Suppressor macrophage treated with lipopolysaccharide for 4 hours (primary cell): ENCODE results near the gene CAT.
"Not testable (repeated sequence)": the region's sequence is repeated elsewhere in the genome, so short reads cannot be mapped to it uniquely, and the experiment has no call there.

Experiments
- DNase-seq: peaks from one replicate; pipeline ENCODE4 v3.0.0-alpha.2; 2020

CAT gene

DNA sequence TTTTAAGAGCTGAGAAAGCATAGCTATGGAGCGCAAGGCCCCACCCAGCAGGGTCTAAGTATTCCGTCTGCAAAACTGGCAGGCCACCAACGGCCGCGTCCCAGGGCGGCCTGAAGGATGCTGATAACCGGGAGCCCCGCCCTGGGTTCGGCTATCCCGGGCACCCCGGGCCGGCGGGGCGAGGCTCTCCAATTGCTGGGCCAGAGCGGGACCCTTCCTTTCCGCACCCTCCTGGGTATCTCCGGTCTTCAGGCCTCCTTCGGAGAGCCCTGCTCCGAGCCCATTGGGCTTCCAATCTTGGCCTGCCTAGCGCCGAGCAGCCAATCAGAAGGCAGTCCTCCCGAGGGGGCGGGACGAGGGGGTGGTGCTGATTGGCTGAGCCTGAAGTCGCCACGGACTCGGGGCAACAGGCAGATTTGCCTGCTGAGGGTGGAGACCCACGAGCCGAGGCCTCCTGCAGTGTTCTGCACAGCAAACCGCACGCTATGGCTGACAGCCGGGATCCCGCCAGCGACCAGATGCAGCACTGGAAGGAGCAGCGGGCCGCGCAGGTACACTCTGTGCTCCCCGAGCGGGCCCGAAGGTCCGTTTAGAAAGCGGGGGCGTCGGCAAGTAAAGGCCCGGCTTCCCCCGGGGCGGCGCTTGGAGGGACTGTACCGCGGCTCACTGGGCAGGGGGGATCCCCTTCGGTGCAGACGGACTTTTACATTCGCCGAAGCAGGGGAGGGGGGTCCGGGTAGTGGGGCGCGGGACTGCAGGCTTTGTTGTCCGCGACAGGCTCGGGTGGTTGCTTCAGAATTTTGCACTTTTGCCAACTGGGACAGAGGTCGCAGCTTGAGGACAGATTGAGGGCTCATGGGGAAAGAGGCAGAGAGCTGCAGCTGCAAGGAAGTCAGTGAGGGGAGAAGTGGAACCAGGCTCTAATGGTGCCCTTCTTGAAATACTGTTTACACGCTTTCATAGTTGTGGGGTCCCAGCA lies at the start of gene CAT:
Gene CAT (plus strand): TSS at position 406 of the 979 bp plus-strand sequence. CDS start 80 bp downstream, at position 486.
- DNase-seq = peak; percentile 98

DNA sequence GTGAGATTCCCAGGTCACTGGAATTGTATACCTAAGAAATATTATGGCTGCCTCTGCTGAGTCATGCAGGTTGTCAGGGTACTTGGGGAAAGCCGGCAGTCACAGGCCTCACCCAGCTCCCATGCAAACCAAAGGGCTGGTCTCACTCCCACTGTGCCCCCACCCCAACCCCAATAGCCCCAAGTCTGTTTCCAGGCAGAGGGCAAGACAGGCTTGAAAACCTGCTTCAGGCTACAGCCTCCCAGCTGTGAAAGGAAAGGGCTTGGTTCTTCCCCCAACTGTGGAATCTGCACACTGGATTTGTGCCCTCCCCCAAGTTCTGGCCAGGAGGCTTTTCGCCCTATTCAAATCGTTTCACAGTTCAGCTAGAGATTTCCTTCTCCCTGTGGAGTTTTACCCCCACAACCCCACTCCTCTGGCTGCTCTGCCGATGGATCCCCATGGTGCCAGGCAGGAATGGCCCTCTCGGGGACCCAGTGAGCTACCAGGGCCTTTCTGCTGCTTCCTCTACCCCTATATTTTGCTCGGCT lies 43.9 kb upstream of the CAT start:
- no peak for DNase-seq

DNA sequence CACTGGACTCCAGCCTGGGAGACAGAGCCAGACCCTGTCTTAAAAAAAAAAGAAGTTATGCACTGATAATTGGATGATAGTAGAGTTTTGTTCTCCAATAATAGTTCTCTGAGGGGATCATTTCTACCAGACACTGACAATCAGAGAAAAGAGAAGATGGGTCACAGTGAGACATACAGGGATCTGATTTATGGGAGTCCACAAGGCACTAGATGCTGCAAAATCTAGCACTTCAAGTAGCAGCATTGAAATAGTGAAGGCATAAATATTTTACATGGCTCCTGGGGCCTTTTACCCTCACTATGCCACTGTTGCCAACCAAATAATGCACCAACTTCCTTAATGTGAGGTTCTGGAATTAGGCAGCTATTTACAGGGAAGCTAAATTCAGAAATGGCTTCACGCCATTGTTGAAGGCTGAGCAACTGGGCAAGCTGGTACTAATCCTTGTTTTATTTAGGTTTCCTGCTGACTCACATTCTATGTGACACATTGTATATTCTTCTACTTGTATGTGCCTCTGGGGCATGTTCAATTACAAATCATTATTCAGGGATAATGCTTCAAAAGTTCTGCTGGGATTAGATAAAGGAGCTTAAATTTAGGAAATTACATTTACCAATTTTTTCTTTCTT lies 42.7 kb upstream of the CAT start:
- no peak for DNase-seq

DNA sequence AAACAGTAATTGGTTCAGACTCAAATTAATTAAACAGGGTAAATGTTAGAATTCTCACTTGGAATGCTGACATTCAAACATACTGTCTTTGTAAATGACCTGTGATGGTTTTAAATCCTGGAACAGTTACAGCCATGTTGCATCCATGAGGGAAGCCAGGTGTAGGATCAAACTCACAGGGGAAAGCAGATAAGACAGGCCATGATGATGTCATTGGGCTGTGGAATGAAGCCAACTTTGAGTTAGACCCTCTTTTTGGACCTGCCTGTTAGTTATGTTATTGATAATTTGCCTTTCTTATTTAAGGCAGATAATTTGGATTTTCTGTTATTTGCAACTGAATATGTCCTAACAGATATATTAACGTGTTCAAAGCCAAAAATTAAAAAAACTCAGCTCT lies 41.6 kb upstream of the CAT start:
- no peak for DNase-seq

DNA sequence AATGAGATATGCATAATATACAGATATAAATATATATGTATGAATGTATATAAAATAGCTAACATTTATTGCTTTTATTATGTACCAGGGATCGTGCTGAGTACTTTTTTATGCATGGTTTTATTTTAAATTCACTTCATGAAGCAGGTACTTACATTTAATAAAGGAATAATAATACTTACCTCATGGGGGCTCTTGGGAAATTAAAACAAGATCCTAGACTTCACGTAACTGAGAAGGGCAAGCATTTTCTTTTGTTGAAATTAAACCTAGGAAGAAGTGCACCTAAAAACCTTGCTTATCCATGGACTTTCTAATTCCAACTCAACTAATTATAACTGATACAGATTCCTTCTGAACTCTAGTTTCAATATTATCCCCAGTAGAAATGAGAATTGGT lies 40.9 kb upstream of the CAT start:
- no peak for DNase-seq

DNA sequence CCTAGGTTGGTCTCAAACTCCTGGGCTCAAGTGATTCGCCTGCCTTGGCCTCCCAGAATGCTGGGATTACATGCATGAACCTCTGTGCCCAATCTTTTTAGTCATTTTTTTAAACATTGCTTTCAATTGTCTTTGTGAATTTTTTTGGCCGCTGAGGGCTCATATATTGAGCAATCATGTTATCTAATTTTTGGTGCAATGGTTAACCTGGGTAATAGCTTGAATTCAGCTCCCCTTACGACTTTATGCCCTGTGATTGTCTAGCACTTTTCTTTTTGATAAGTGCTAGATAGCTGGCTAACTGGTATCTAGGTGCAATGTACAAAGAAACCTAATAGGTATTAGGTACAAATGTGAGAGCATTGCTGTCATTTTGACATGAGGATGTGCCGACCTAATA lies 35.3 kb upstream of the CAT start:
- DNase-seq = no peak

DNA sequence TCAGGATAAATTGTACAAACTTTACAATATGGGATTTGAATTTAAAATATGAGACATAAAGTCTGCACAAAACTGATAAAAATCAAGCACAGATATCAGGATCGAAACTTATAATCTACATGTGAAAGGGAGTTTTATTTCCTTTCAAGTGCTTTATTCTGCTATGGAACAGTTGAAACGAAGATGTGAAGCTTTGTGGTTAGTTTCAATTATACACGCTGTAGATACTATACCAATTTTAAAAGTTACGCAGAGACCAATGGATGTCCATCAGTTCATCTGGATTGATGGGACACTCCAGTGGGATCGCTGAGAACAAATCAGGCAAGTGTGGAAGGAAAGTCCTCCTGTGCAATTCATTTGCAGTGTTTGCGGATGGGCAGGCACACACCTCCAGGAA lies 34.5 kb upstream of the CAT start:
- DNase-seq = no peak

DNA sequence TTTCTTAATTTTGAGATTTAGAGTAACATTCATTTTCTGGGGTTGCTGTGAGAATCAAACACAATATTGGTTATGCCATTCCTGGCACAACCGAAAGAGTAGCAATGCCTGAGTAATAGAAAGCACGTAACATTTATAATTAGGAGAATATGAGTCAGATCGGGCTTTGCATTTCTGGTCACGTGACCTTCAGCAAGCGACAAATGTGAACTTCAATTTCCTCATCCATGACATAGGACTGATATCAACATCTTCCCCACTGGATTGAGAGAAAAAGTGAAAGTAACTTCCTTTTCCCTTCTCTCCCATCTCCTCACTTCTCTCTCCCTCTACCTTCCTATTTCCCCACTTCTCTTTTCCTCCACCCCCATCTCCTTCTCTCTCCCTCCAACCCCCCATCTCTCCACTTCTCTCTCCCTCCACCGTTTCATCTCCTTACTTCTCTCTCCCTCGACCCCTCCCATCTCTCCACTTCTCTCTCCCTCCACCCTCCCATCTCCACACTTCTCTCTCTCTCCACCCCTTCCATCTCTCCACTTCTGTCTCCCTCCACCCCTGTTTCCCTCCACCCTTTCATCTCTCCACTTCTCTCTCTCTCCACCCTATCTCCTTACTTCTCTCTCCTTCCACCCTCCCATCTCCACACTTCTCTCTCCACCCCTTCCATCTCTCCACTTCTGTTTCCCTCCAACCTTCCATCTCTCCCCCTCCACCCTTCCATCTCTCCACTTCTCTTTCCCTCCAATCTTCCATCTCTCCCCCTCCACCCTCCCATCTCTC lies 33.5 kb upstream of the CAT start:
- peak; percentile 94 for DNase-seq

DNA sequence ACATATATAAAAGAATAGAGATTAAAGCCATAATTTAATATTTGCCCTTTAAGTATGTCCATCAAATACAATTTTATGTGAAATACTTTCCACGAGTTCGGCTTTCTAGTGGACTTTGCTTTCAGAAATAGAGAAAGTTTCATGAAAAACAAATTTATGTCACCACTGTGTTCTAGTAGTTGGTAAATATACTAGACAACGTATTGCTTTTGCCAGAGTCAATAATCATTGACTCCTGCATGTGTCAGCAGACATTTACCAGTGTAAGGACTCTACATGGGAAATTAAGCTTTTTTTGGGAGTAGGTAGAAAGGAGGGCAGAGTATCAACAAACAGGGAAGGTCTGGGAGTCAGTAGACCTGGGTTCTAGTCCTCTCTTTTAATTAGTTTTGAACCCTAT lies 32.3 kb upstream of the CAT start:
- no peak for DNase-seq

DNA sequence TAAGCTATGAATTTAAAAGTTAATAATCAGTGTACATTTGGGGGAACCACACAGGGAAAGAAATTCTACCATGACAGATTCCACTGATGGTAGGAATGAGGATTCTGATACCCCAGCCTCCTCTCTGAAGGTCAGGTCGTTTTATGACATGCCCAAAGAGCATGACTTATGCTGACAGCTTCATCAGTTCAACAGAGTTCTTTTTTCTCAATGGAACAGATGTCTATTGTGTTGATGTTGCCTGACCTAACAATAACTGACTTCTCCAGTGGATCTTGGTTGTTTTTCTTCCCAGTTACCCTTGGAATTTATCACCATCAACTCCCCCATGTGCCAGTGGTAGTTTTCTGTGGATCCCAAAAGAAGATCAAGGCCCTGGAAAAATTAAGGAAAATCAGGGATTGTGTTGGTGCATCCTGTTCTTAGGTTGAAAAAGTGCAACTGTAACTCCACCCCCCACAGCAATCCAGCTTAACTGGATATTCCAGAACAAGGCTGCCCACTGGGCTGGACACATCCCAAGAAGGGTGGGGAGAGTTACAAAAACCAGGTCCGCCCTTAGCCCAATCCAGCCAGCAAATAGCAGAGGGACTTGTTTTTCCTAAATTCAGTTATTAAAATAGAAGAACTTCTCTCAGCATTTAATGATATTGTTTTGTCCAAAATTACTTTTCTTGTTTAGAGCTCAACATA lies 31.5 kb upstream of the CAT start:
- DNase-seq = no peak

DNA sequence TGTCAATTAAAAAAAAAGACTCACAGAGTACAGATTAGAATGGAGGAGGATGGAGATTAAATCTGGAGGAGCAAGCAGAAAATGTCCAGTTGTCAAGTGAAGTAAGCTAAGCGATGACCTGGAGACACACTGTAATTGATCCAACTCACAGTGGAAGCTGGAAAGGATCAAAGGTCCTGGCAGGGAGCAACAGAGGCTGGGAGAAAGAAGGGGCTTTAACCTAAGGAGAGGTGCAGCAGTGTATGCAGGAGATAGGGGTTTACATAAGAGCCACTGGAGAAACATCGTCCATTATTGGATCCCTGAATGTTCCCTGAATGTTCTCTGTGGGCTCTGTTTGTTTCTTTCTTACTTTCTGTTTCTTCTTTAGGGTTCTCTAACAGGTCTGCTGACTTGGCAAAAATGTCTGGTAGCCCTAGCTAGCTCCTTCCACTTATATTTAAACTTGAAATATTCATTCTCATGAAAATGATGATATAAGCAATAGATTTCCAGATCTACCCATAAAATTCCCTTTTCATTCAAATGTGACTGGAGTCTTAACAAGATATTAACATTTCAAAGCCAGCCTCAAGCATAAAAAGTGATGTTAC lies 30.1 kb upstream of the CAT start:
- DNase-seq = no peak

DNA sequence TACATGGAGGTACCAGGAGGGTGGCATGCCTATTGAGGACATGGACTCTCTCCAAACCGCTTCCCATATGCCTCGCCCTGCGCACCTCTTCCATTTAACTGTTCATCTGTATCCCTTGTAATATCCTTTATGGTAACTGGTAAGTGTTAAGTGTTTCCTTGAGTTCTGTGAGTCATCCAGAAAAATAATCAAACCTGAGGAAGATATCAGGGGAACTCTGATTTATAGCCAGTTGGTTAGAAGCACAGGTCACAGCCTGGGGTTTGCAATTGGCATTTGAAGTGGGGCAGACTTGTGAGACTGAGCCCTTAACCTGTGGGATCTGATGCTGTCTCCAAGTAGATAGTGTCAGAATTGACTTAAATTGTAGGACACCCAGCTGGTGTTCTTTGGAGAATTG lies 27.6 kb upstream of the CAT start:
- no peak for DNase-seq

DNA sequence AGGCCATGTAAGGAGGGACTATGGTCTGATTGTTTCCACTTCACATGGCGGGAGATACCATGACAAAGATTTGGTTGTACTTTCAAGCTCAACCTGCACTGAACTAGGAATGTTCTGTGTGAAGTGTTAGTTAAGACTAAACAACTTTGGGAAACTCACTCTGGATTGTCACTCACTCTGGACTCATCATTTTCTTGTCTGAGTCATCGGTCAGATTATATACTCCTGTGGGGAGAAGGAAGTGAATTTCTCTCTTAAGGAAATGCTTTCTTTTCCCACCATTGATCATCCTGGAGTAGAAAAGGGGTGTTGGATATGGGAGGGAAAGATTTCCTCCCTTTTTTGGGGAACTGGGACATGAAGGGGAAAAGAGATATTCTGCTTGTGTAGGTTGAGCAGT lies 26.9 kb upstream of the CAT start:
- peak; percentile 36 for DNase-seq

DNA sequence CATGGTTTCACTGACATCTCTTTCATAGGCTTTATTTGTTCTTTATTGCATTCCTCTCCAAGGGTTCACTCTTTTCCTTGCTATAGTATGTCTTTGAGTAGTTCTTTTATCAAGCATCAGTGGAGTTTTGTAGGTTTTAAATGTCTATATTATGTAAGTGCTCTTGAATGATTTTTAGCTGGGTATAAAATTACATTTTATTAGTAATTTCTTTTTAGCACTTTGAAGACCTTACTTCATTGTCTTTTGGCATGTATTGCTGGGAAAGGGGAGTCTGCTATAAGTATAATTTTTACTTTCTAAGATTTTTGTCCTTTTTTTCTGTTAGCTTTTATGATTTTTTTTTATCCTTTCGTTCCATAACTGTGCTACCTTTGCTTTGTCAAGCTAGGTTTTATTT lies 25.5 kb upstream of the CAT start:
- DNase-seq = no peak

DNA sequence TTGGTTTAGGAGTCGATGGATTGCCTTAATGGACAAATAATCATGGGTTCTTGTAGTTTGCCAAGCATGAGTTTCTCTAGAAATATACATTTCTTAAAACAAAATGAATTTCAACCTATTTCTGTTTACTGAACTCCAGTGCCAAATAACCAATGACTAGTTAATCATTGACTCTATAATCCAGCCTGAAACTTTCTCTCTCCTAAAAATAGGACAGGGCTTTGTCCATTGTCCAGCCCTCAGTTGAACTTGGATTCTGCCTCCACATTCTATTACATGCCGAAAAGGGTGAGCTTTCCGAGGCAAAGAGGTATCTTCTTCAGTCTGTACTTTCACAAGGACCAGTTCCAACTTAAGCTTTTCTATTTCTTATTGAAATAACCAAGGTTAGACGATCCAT lies 23.2 kb upstream of the CAT start:
- no peak for DNase-seq

DNA sequence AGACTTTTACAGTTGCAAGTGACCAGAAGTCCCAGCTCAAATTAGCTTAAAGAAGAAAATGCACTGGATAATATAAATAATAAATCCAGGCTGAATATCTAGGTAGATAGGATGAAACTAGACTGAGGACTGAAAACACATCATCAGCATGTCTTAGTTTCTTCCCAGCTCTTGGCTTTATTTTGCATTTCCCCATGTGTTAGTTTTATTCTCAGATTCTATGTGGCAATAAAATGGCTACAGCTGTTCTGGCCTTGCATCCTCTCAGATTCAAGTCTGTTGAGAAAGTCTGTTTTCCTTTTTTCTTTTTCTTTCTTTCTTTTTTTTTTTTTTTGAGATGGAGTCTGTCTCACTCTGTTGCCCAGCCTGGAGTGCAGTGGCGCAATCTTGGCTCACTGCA lies 22.6 kb upstream of the CAT start:
- no peak for DNase-seq

DNA sequence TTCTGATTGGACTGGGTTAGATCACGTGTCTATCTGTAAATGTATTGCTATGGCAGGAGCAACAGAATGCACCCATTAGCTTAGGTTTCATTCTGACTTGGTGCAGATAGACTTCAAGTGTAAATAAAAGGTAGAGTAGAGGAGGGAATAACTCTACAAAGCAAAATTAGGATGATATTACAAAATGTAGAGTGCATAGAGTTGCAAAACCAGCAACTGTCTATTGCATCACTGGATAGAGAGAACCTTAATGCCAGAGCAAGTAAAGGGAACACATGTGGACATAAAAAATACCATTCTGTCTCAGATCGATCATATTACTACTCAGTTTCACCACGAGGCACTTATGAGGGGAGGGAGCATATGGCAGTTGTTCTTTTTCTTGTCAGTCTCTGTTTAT lies 22.0 kb upstream of the CAT start:
- peak; percentile 42 for DNase-seq

DNA sequence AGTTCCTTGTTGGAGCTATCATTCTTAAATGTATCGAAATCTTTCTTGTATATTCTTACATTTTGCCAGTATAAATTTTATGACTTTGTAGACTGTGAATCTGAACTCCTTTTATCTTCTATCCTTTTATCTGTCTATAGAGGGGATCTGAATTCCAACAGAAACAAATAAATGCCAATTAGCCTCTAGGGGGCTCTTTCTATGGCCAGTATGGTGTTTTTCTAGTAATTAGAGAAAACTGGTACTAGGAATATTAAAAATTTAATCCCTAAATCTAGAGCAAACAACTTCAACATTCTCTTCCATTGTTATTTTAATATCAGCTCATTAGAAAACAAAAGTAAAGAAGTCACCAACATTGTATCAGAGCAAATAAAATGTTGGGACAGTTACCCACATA lies 21.5 kb upstream of the CAT start:
- DNase-seq = no peak

DNA sequence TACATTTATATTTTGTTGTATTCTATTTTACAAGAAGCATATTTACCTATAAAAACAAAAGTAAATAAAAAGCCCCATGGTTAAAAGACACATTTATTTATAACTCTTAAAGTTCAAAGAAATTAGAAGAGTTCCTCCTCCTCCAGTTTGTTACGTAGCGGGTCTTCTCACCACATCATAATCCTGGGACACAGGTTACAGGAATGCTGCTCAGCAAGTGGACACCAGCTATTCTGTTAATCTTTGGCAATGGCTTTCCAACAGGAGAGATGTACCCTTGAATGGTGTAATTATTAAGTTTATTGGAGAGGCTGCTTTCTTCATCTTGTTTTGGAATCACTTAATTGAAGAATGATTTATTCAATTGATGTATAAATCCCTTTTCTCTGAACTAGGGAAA lies 19.6 kb upstream of the CAT start:
- no peak for DNase-seq

DNA sequence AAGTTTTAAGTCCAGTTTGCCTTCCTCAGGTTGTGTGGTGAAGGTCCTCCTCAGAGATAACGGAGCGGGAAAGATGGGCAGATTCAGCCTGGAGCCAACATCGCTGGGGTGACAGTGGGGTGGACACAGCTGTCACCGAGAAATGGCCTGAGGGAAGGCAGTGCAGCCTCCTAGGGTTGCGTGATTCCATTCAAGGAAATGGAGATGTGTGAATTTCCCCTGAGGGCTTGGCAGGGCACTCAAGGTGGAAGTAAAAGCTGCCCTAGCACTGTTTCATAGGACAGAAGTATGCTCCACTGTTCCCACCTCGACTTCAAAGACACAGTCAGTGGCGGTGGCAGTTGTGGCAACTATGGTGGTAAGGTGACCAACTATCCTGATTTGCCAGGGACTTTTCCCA lies 15.4 kb upstream of the CAT start:
- no peak for DNase-seq

DNA sequence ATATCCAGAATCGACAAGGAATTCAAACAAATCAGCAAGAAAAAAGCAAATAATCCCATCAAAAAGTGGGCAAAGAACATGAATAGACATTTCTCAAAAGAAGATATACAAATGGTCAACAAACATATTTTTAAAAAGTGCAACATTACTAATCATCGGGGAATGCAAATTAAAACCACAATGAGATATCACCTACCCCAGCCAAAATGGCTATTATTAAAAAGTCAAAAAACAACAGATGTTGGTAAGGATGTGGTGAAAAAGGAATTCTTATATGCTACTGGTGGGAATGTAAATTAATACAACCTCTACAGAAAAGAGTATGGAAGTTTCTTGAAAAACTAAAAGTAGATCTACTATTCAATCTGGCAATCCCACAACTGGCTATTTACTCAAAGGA lies 13.9 kb upstream of the CAT start:
- not testable (repeated sequence) for DNase-seq

DNA sequence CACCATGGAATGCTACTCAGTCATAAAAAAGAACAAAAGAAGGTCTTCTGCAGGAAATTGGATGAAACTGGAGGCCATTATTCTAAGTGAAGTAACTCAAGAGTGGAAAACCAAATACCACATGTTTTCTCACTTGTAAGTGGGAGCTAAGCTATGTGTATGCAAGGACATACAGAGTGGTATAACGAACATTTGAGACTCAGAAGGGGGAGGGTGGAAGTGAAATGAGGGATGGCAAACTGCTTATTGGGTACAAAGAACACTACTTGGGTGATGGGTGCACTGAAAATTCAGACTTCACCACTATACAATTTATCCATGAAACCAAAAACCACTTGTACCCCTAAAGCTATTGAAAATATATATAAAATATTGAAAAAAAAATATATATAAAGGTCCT lies 13.4 kb upstream of the CAT start:
- DNase-seq = no peak
